DOHH2 (cell line): ENCODE measurements around the gene TNNC1.

Experiments
- CTCF ChIP-seq: fragments of 200-600 bp; sonication (generic); IDR thresholded peaks from one replicate; pipeline ENCODE4 v1.5.1; 2014; ENCODE audit warnings: antibody characterized with exemption, mild to moderate bottlenecking, low read depth, low read length; ENCODE audit not compliant: poor library complexity, severe bottlenecking
- EZH2phosphoT487 ChIP-seq: fragments of 200-600 bp; sonication (generic); IDR thresholded peaks from 2 replicates; pipeline ENCODE4 v1.6.1; 2017; ENCODE audit warnings: borderline replicate concordance, mild to moderate bottlenecking, antibody characterized with exemption, low read length, moderate library complexity, mixed read lengths

DNA sequence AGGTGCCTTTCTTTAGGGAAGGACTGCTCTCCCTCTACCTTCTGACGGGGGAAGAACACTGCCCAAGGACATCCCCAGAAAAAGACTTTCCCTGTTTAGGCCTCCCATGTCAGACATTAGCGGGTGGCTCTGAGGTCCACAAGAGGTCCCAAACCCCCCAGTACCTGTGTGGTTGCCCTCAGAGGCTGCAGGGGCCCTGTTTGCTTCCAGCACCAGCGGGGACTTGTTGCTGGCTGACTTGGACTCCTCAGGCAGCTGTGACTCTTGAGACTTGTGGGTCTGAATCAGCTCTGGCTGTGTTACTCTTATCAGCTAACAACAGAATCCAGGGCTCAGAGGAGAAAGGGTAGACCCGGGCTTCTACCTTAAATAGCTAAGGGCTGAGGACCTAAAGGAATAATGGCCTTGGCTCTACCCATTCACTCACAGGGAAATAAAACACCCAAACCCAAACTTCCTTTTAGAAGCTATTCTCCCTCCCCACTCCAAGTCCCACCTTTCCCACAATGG lies 48.2 kb downstream of the TNNC1 start:
- TF ChIP-seq EZH2phosphoT487: no peak
- TF ChIP-seq CTCF: no peak
